HepG2 (cell line): ENCODE measurements around the gene CHMP1A. TPM values are rescaled to one million over a fixed set of nuclear protein-coding genes. Genes with fewer than 3 reads are reported as not detected.
A peak's percentile ranks its signal among the peaks of the same experiment; 100 is the strongest.

Experiments
- DR1 ChIP-seq: sonication (generic); formaldehyde crosslinking; IDR thresholded peaks from 2 replicates; pipeline ENCODE4 v1.8.0; 2021; ENCODE audit warnings: mild to moderate bottlenecking, missing genetic modification reagents, inconsistent platforms
- HES4 ChIP-seq: sonication (generic); formaldehyde crosslinking; IDR thresholded peaks from 2 replicates; pipeline ENCODE4 v1.9.0; 2021; ENCODE audit warnings: mild to moderate bottlenecking, missing genetic modification reagents, borderline replicate concordance
- HHEX ChIP-seq: IDR thresholded peaks from 2 replicates; pipeline ENCODE4 v1.6.1; 2016; ENCODE audit warnings: control low read depth
- KAT8 ChIP-seq: IDR thresholded peaks from 2 replicates; pipeline ENCODE4 v1.6.1; 2016; ENCODE audit warnings: missing genetic modification reagents, missing compliant biosample characterization
- MED1 ChIP-seq: sonication (generic); formaldehyde crosslinking; IDR thresholded peaks from 2 replicates; pipeline ENCODE4 v1.4.0; 2020; ENCODE audit warnings: missing genetic modification reagents
- MYC ChIP-seq: sonication (generic); formaldehyde crosslinking; IDR thresholded peaks from 2 replicates; pipeline ENCODE4 v1.9.0; 2021; ENCODE audit warnings: missing genetic modification reagents, borderline replicate concordance
- PHF20 ChIP-seq: sonication (generic); formaldehyde crosslinking; IDR thresholded peaks from 2 replicates; pipeline ENCODE4 v1.5.0; 2020; ENCODE audit warnings: mild to moderate bottlenecking, missing genetic modification reagents
- PHF8 ChIP-seq: sonication (generic); formaldehyde crosslinking; IDR thresholded peaks from 2 replicates; pipeline ENCODE4 v1.5.0; 2020; ENCODE audit warnings: missing genetic modification reagents
- THAP11 ChIP-seq: IDR thresholded peaks from 2 replicates; pipeline ENCODE4 v1.6.1; 2016; ENCODE audit warnings: missing biosample characterization, missing genetic modification reagents
- THRA ChIP-seq: sonication (generic); formaldehyde crosslinking; IDR thresholded peaks from 2 replicates; pipeline ENCODE4 v1.4.0; 2020; ENCODE audit warnings: missing genetic modification reagents, borderline replicate concordance
- U2AF2 ChIP-seq: fragments of 200-400 bp; formaldehyde crosslinking; IDR thresholded peaks from 2 replicates; pipeline ENCODE4 v1.6.1; 2017; ENCODE audit warnings: low read depth, mild to moderate bottlenecking, low read length
- YEATS4 ChIP-seq: sonication (generic); formaldehyde crosslinking; IDR thresholded peaks from 2 replicates; pipeline ENCODE4 v1.4.0; 2020; ENCODE audit warnings: missing genetic modification reagents, borderline replicate concordance
- ZNF343 ChIP-seq: sonication (generic); formaldehyde crosslinking; IDR thresholded peaks from 2 replicates; pipeline ENCODE4 v1.4.0; 2020; ENCODE audit warnings: mild to moderate bottlenecking, missing genetic modification reagents
- ZNF546 ChIP-seq: sonication (generic); formaldehyde crosslinking; conservative IDR thresholded peaks from 2 replicates; pipeline ENCODE4 v1.8.1; 2023; ENCODE audit warnings: mild to moderate bottlenecking, missing genetic modification reagents
- ZNF556 ChIP-seq: sonication (generic); formaldehyde crosslinking; IDR thresholded peaks from 2 replicates; pipeline ENCODE4 v1.4.0; 2020; ENCODE audit warnings: mild to moderate bottlenecking, missing genetic modification reagents, borderline replicate concordance
- polyA plus RNA-seq, 8 experiments: library from polyadenylated mRNA; depleted of rRNA in 3 of 8; stranded (reverse) in 7 of 8; unstranded in 1 of 8; fragments of >200 nt; fragmentation: Illumina TruSeq in 4 of 8; extraction: Trizol in 4 of 8; gene quantifications; 2 replicates each; pipeline versions ENCODE4 v1.2.1 to v1.2.3, GENCODE V29; 2011 to 2016; ENCODE audit warnings: low read depth in 4 of 8, missing spikeins in 1 of 8, mixed read lengths in 1 of 8; ENCODE audit not compliant: insufficient read depth in 1 of 8
- total RNA-seq, 5 experiments: library from RNA; depleted of rRNA; stranded (reverse); fragments of >200 nt; fragmentation: Illumina TruSeq; extraction: Trizol; gene quantifications; 2 replicates each; pipeline ENCODE4 v1.2.3, GENCODE V29; 2016; ENCODE audit warnings: low read depth in 1 of 5
- TF ChIP-seq, protein P1 (sequence below): IDR thresholded peaks from 2 replicates; pipeline ENCODE4 v1.6.1; 2016; ENCODE audit warnings: mild to moderate bottlenecking, missing biosample characterization, missing genetic modification reagents
- TF ChIP-seq, protein P2 (sequence below): sonication (generic); formaldehyde crosslinking; IDR thresholded peaks from 2 replicates; pipeline ENCODE4 v1.8.0; 2022; ENCODE audit warnings: missing genetic modification reagents, mild to moderate bottlenecking, moderate library complexity, borderline replicate concordance
- TF ChIP-seq, protein P3 (sequence below): sonication (generic); formaldehyde crosslinking; conservative IDR thresholded peaks from 2 replicates; pipeline ENCODE4 v1.4.0; 2020; ENCODE audit warnings: missing genetic modification reagents

Gene CHMP1A
- total and polyA plus RNA-seq, 2 of the 13 experiments (the other 11 are each of a cell fraction or from before 2014, with no cell fraction given): 69.4 to 73.3 TPM

- TF ChIP-seq THAP11 (CRISPR knock-in tag) (peak; percentile 38), YEATS4 (CRISPR knock-in tag) (peak; percentile 24; the same call in 1 of the 2 replicates), DR1 (peak; percentile 76), PHF20 (no peak), HHEX (no peak), ZNF556 (CRISPR knock-in tag) (no peak), HES4 (no peak), MED1 (peak; percentile 57; the same call in 1 of the 2 replicates), ZNF343 (CRISPR knock-in tag) (peak; percentile 100), ZNF546 (CRISPR knock-in tag) (peak; percentile 42; the same call in 1 of the 2 replicates), U2AF2 (no peak), PHF8 (CRISPR knock-in tag) (peak; percentile 71), THRA (CRISPR knock-in tag) (no peak), KAT8 (peak; percentile 63), MYC (CRISPR knock-in tag) (peak; percentile 61; the same call in 1 of the 2 replicates)
- TF ChIP-seq, protein P1, sequence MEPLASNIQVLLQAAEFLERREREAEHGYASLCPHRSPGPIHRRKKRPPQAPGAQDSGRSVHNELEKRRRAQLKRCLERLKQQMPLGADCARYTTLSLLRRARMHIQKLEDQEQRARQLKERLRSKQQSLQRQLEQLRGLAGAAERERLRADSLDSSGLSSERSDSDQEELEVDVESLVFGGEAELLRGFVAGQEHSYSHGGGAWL (CRISPR knock-in tag): peak; percentile 80; the same call in 1 of the 2 replicates
- TF ChIP-seq, protein P2, sequence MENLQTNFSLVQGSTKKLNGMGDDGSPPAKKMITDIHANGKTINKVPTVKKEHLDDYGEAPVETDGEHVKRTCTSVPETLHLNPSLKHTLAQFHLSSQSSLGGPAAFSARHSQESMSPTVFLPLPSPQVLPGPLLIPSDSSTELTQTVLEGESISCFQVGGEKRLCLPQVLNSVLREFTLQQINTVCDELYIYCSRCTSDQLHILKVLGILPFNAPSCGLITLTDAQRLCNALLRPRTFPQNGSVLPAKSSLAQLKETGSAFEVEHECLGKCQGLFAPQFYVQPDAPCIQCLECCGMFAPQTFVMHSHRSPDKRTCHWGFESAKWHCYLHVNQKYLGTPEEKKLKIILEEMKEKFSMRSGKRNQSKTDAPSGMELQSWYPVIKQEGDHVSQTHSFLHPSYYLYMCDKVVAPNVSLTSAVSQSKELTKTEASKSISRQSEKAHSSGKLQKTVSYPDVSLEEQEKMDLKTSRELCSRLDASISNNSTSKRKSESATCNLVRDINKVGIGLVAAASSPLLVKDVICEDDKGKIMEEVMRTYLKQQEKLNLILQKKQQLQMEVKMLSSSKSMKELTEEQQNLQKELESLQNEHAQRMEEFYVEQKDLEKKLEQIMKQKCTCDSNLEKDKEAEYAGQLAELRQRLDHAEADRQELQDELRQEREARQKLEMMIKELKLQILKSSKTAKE (CRISPR knock-in tag): no peak; the same call in 1 of the 2 replicates
- TF ChIP-seq, protein P3, sequence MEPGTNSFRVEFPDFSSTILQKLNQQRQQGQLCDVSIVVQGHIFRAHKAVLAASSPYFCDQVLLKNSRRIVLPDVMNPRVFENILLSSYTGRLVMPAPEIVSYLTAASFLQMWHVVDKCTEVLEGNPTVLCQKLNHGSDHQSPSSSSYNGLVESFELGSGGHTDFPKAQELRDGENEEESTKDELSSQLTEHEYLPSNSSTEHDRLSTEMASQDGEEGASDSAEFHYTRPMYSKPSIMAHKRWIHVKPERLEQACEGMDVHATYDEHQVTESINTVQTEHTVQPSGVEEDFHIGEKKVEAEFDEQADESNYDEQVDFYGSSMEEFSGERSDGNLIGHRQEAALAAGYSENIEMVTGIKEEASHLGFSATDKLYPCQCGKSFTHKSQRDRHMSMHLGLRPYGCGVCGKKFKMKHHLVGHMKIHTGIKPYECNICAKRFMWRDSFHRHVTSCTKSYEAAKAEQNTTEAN: 0 out of 2 replicates have a peak, but pooled peaks have one; percentile 37
Measured at GRCh38 chr16:89701425-89702406, 44.2 kb upstream of the CHMP1A start, which contains the start of gene SPATA2L (continued).
